Diencephalon (tissue), 1 donor: ENCODE data around the gene ICE2. TPM values are rescaled to one million over a fixed set of nuclear protein-coding genes. Genes with fewer than 3 reads are reported as not detected.

ENCODE experiments used
- small RNA-seq: library from RNA; depleted of rRNA; stranded (forward); fragments of <200 nt; gene quantifications from one replicate; pipeline ENCODE3, GENCODE V24; 2014
- total RNA-seq: library from RNA; depleted of rRNA; stranded (reverse); fragments of >200 nt; gene quantifications from one replicate; pipeline ENCODE4 v1.2.3, GENCODE V29; 2014

Gene ICE2
- total RNA-seq, result 49.8 TPM

DNA sequence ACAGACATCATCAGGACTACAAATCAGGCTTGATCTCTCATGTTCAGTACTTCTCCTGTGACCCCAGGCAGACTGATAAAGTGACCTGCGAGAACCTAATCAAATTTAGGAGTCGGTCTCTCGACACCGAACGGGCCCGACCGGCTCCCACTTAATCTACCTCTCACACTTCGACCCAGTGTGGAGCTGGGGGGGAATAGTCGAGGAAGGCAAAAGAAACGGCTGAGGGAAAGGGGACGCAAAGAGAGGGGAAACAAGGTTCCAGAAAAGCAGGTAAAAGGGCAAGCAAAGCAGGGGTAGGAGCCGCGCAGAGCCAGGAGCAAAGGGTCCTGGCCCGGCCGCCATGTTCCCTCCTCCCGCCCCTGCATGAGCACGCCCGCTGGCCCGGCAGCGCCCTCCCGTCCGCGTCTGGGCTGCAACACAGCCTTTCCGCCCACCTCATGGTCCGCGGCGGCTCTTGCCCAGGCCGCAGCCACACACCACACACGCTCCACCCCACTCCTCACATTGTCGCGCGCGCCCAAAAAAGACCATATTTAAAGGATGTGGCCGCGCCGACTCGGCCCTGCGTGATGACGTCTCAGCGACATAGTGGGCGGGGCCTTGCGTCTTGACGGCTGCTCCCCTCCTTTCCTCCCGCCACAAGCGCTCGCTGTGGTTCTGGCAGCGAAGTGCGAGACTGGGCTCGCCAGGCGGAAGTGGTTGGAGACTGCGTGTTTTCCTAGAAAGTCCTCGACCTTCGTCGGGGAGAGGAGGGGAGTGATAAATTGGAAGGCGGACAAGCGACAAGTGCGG is at the start of gene ICE2:
Gene ICE2, minus strand, starts transcription at position 577 of the 795 bp plus-strand sequence. CDS start 1,165 bp downstream, outside the sequence.

DNA sequence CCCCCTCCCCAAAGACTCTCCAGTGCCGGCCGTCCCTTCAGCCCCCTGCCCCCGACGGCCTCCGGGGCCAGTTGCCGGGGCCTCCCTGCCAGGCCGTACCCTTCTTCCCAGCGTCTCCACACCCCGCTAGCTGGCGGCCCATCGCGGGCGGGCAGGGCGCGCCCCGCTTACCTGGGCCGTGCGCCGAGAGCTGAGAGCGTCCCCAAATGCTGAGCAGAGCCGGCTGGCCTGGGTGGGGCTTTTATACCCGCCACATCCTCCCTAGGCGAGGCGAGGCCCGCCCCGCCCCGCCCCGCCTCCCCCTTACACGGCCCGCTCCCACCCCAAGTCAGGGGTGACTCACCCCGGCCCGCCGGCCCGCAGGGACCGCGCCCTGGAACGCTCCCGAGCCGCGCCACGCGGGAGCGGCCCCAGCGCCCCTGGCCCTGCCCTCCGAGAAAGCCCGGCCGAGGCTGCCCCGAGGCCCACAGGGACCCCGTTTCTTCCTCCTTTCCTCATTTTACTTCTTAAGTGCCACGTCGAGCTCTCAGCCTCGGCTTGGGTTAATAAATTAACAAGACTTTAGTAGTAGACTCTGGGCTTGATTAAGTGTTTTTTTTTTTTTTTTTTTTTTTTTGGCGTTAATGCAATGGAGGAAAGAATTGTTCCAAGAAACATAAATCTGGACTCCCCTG is 81.0 kb downstream of the ICE2 start, which contains the start of gene ANXA2:
Gene ANXA2, minus strand, starts transcription at position 215 of the 674 bp plus-strand sequence. CDS start 11,911 bp downstream, outside the sequence.

Small RNA genes lying within 50 kb of the gene (small RNA-seq; reads per million reads assigned to genes)
- not detected for gene AC087385.3

Other genes starting within 250 kb of the ICE2 start
- gene ANXA2, start 81.2 kb downstream of the ICE2 start, total RNA-seq, result 53.1 TPM